Lower leg skin (tissue), 3 donors: ENCODE measurements around the gene TEF.

Experiments used
- CTCF ChIP-seq, 3 donors: fragments of 450-650 bp; IDR thresholded peaks; one replicate each; pipeline ENCODE4 v1.5.1; 2016; ENCODE audit warnings: antibody characterized with exemption in 3 of 3, mild to moderate bottlenecking in 3 of 3, moderate library complexity in 2 of 3
- POLR2A ChIP-seq, 2 donors: fragments of 450-650 bp; IDR thresholded peaks; one replicate each; pipeline ENCODE4 v1.6.1; 2016 to 2017; ENCODE audit warnings: antibody characterized with exemption in 2 of 2, mild to moderate bottlenecking in 1 of 2, moderate library complexity in 1 of 2

GRCh38 chr22:41380993-41381328, 781 bp upstream of the TEF start:
- TF ChIP-seq POLR2A (IDR thresholded peaks at IDR 0.05), result peak in 1 of 2 donors; percentile 75
- no peak for TF ChIP-seq CTCF (IDR thresholded peaks at IDR 0.05)
